ENCODE measurements around the gene CHST7. TPM values are rescaled to one million over a fixed set of nuclear protein-coding genes. Genes with fewer than 3 reads are reported as not detected.

CHST7 gene
- total and polyA plus RNA-seq, 4 donors = 6.6 to 11.1 (median 9.4) TPM

GRCh38 chrX:46624090-46624786, 50.7 kb downstream of the CHST7 start:
- no peaks in the 10 kb centered on the region for H3K9me3 ChIP-seq (ENCODE audit: control insufficient read depth, insufficient read depth, low read length)
- H3K27me3 ChIP-seq (ENCODE audit: control insufficient read depth, insufficient read depth, low read length) = no peaks in the 10 kb centered on the region
- H3K4me1 ChIP-seq (ENCODE audit: control insufficient read depth, insufficient read depth, low read length) = no peaks in the 10 kb centered on the region
- DNase-seq (ENCODE audit: low read depth in 4 of 6, low spot score in 6 of 6) = no peak
- 76% methylated on average over 2 of the region's 6 CpGs for WGBS (ENCODE audit: insufficient coverage)
- H3K4me3 ChIP-seq (ENCODE audit: low read depth, low read length) = no peak overlapping the region
- H3K27ac ChIP-seq (ENCODE audit: low read depth, low read length) = no peak overlapping the region
- H3K36me3 ChIP-seq (ENCODE audit: control insufficient read depth, insufficient read depth, low read length) = peaks cover 2% of the 10 kb centered on the region

- H3K27ac ChIP-seq (ENCODE audit: low read depth, low read length) = no peak overlapping the region
- no CpG with 5 or more reads among the region's 7 CpGs for WGBS (ENCODE audit: insufficient coverage)
- no peaks in the 10 kb centered on the region for H3K9me3 ChIP-seq (ENCODE audit: control insufficient read depth, insufficient read depth, low read length)
- no peak for DNase-seq (ENCODE audit: low read depth in 4 of 6, low spot score in 6 of 6)
- H3K4me3 ChIP-seq (ENCODE audit: low read depth, low read length) = no peak overlapping the region
- H3K4me1 ChIP-seq (ENCODE audit: control insufficient read depth, insufficient read depth, low read length) = no peaks in the 10 kb centered on the region
- no peaks in the 10 kb centered on the region for H3K27me3 ChIP-seq (ENCODE audit: control insufficient read depth, insufficient read depth, low read length)
- H3K36me3 ChIP-seq (ENCODE audit: control insufficient read depth, insufficient read depth, low read length) = peaks cover 2% of the 10 kb centered on the region
Measured at GRCh38 chrX:46626566-46626965, 53.0 kb downstream of the CHST7 start.

GRCh38 chrX:46627062-46627461, 53.5 kb downstream of the CHST7 start:
- Histone ChIP-seq H3K36me3 (ENCODE audit: control insufficient read depth, insufficient read depth, low read length) (peaks cover 2% of the 10 kb centered on the region), H3K4me1 (ENCODE audit: control insufficient read depth, insufficient read depth, low read length) (no peaks in the 10 kb centered on the region), H3K27me3 (ENCODE audit: control insufficient read depth, insufficient read depth, low read length) (no peaks in the 10 kb centered on the region), H3K9me3 (ENCODE audit: control insufficient read depth, insufficient read depth, low read length) (no peaks in the 10 kb centered on the region), H3K4me3 (ENCODE audit: low read depth, low read length) (no peak overlapping the region), H3K27ac (ENCODE audit: low read depth, low read length) (no peak overlapping the region)
- WGBS (ENCODE audit: insufficient coverage) = 69% methylated on average over 3 of the region's 4 CpGs
- DNase-seq (ENCODE audit: low read depth in 4 of 6, low spot score in 6 of 6) = no peak

- no peaks in the 10 kb centered on the region for H3K27me3 ChIP-seq (ENCODE audit: control insufficient read depth, insufficient read depth, low read length)
- WGBS (ENCODE audit: insufficient coverage) = 50% methylated on average over 4 of the region's 10 CpGs
- peaks cover 2% of the 10 kb centered on the region for H3K36me3 ChIP-seq (ENCODE audit: control insufficient read depth, insufficient read depth, low read length)
- no peak overlapping the region for H3K4me3 ChIP-seq (ENCODE audit: low read depth, low read length)
- no peaks in the 10 kb centered on the region for H3K4me1 ChIP-seq (ENCODE audit: control insufficient read depth, insufficient read depth, low read length)
- peak in 1 of 6 donors; percentile 17 for DNase-seq (ENCODE audit: low read depth in 4 of 6, low spot score in 6 of 6)
- H3K27ac ChIP-seq (ENCODE audit: low read depth, low read length) = no peak overlapping the region
- H3K9me3 ChIP-seq (ENCODE audit: control insufficient read depth, insufficient read depth, low read length) = no peaks in the 10 kb centered on the region
Measured at GRCh38 chrX:46627711-46628419, 54.3 kb downstream of the CHST7 start.

GRCh38 chrX:46628460-46629371, 55.2 kb downstream of the CHST7 start:
- no peak overlapping the region for H3K27ac ChIP-seq (ENCODE audit: low read depth, low read length)
- no peaks in the 10 kb centered on the region for H3K9me3 ChIP-seq (ENCODE audit: control insufficient read depth, insufficient read depth, low read length)
- H3K27me3 ChIP-seq (ENCODE audit: control insufficient read depth, insufficient read depth, low read length) = no peaks in the 10 kb centered on the region
- H3K4me1 ChIP-seq (ENCODE audit: control insufficient read depth, insufficient read depth, low read length) = no peaks in the 10 kb centered on the region
- no peak overlapping the region for H3K4me3 ChIP-seq (ENCODE audit: low read depth, low read length)
- WGBS (ENCODE audit: insufficient coverage) = no CpG with 5 or more reads among the region's 6 CpGs
- DNase-seq (ENCODE audit: low read depth in 4 of 6, low spot score in 6 of 6) = peak in 1 of 6 donors; percentile 14
- peaks cover 2% of the 10 kb centered on the region for H3K36me3 ChIP-seq (ENCODE audit: control insufficient read depth, insufficient read depth, low read length)

GRCh38 chrX:46630141-46630540, 56.6 kb downstream of the CHST7 start:
- Histone ChIP-seq H3K9me3 (ENCODE audit: control insufficient read depth, insufficient read depth, low read length) (no peaks in the 10 kb centered on the region), H3K27ac (ENCODE audit: low read depth, low read length) (no peak overlapping the region), H3K36me3 (ENCODE audit: control insufficient read depth, insufficient read depth, low read length) (peaks cover 2% of the 10 kb centered on the region), H3K27me3 (ENCODE audit: control insufficient read depth, insufficient read depth, low read length) (no peaks in the 10 kb centered on the region), H3K4me3 (ENCODE audit: low read depth, low read length) (no peak overlapping the region), H3K4me1 (ENCODE audit: control insufficient read depth, insufficient read depth, low read length) (no peaks in the 10 kb centered on the region)
- DNase-seq (ENCODE audit: low read depth in 4 of 6, low spot score in 6 of 6) = no peak
- 60% methylated on average over 1 of the region's 1 CpG for WGBS (ENCODE audit: insufficient coverage)

- WGBS (ENCODE audit: insufficient coverage) = 80% methylated on average over 1 of the region's 3 CpGs
Measured at GRCh38 chrX:46634577-46634976, 61.0 kb downstream of the CHST7 start.

GRCh38 chrX:46635186-46635585, 61.6 kb downstream of the CHST7 start:
- Histone ChIP-seq H3K4me1 (ENCODE audit: control insufficient read depth, insufficient read depth, low read length) (no peaks in the 10 kb centered on the region), H3K4me3 (ENCODE audit: low read depth, low read length) (no peak overlapping the region), H3K36me3 (ENCODE audit: control insufficient read depth, insufficient read depth, low read length) (no peaks in the 10 kb centered on the region), H3K27ac (ENCODE audit: low read depth, low read length) (no peak overlapping the region), H3K27me3 (ENCODE audit: control insufficient read depth, insufficient read depth, low read length) (no peaks in the 10 kb centered on the region), H3K9me3 (ENCODE audit: control insufficient read depth, insufficient read depth, low read length) (no peaks in the 10 kb centered on the region)
- no CpG with 5 or more reads among the region's 2 CpGs for WGBS (ENCODE audit: insufficient coverage)
- DNase-seq (ENCODE audit: low read depth in 4 of 6, low spot score in 6 of 6) = no peak

More at GRCh38 chrX:46634577-46634976, 61.0 kb downstream of the CHST7 start:
- Histone ChIP-seq H3K9me3 (ENCODE audit: control insufficient read depth, insufficient read depth, low read length) (no peaks in the 10 kb centered on the region), H3K36me3 (ENCODE audit: control insufficient read depth, insufficient read depth, low read length) (no peaks in the 10 kb centered on the region), H3K4me3 (ENCODE audit: low read depth, low read length) (no peak overlapping the region), H3K27me3 (ENCODE audit: control insufficient read depth, insufficient read depth, low read length) (no peaks in the 10 kb centered on the region), H3K4me1 (ENCODE audit: control insufficient read depth, insufficient read depth, low read length) (no peaks in the 10 kb centered on the region), H3K27ac (ENCODE audit: low read depth, low read length) (no peak overlapping the region)
- DNase-seq (ENCODE audit: low read depth in 4 of 6, low spot score in 6 of 6) = no peak

- Histone ChIP-seq H3K4me3 (ENCODE audit: low read depth, low read length) (no peak overlapping the region), H3K27me3 (ENCODE audit: control insufficient read depth, insufficient read depth, low read length) (no peaks in the 10 kb centered on the region), H3K4me1 (ENCODE audit: control insufficient read depth, insufficient read depth, low read length) (no peaks in the 10 kb centered on the region), H3K27ac (ENCODE audit: low read depth, low read length) (no peak overlapping the region), H3K9me3 (ENCODE audit: control insufficient read depth, insufficient read depth, low read length) (no peaks in the 10 kb centered on the region), H3K36me3 (ENCODE audit: control insufficient read depth, insufficient read depth, low read length) (no peaks in the 10 kb centered on the region)
- DNase-seq (ENCODE audit: low read depth in 4 of 6, low spot score in 6 of 6) = no peak
- 80% methylated on average over 3 of the region's 6 CpGs for WGBS (ENCODE audit: insufficient coverage)
Measured at GRCh38 chrX:46636223-46636622, 62.7 kb downstream of the CHST7 start.
